ENCODE measurements around the gene DAP.
"Not testable (repeated sequence)": the region's sequence is repeated elsewhere in the genome, so short reads cannot be mapped to it uniquely, and the experiment has no call there.

The DAP gene, protein sequence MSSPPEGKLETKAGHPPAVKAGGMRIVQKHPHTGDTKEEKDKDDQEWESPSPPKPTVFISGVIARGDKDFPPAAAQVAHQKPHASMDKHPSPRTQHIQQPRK

DNA sequence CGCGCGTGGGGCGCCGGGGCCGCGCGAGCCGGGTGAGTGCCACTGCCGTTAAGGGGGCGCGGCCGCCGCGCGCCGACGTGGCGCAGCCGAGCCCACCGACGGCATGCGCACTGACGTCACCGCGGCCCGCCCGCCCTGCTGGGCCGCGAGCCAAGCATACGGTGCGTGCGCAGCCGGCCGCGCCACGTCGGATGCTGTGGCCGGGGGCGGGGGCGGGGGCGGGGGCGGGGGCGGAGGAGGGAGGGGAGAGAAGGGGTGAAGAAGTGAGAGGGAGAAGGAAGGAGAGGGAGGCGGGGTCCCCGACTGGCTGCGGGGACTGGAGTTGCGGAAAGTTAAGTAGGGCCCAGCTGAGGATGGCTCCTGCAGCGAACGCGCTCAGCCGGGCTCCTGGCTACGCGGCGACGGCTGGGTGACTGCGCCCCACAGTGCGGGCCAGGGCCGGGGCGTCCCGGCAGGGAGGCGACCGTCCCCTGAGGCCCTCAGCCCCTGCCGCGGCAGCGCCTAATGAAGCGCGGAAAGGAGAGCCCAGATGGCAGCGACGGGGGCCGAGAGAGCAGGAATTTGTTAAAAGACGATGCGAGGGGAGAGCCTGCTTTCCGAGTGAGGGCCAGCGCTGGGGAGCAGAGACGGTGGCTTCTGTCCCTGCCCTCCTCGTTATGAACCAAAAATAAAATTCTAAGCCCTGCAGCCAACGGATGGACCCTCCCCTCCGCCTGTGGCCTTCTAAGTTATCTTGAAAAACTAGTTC, at the start of gene DAP:
TSS of gene DAP (minus strand) at position 50 of the 748 bp plus-strand sequence. CDS start 166 bp downstream, outside the sequence.
- peak; percentile 83 for DNase-seq

DNA sequence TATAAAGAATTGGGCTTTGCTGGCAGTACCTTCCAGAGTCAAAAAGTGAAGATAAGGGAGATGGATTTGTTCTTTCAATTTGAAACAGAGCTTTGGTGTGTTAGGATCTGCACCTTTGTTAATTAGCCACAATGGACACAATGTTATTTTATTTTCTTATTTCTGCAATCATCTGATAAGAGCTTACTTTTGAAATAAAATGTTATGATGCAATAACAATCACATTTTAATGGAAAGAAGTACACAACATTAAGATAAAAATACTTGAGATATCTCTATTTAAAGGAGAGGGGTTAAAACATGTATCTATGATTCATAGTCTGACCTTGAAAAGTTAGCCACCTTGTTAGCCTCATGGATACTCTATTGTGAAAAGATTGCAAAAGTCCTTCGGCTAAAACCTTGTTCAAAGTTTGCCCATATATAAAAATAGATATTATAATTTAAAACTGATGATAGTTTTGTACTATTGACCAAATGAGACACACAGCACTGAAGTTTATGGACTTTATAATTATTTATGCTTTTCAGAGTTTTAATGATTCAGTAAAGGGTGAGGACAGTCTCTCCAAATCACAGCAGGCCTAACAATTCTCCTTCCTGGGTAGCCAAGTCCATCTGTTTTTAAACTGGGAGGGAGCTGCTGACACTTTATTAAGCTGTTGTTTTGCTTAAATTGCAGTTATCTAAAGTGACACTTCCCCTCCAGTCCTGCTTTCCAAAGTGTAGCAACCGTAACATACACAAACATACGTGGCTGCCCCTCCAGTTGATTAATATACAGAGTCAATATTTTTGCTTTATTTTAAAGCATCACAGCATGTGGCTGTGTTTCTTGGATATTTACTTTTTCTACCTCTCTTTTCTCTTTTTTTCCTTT, 47.6 kb upstream of the DAP start:
- no peak for DNase-seq

DNA sequence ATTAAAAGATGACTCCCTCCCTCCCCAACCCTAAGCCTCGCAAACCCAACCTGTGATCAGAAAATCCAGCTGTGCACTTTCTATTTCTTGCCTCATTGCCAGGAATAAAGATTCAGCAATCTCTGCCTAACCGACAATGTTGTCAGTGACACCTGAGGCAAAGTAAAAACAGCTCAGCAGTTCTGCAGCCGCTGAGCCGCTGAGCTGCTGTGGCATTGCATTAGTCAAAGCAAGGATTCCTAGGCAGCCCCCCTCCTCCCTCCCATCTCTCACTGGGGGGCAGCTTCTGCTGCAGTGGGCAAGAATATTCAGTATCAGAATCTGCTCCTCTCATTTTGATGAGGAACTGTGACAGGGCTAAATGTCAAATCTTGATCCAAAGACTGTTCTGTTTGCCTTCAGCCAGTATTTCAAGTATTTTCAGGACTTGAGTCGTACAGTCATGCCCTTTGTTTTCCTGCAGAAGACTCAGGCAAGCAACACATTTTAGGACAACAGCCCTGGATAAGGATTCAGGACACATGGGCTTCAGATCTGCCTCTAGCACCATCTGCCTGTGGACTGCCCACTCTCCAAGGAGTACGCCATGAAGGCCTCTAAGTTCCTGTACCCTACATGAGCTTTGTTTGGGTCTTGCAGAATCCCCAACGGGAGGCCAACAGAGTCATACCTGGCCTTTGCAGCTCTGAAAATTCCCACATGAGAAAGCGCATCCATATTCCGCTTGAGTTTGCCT, 41.1 kb upstream of the DAP start:
- DNase-seq, result no peak

DNA sequence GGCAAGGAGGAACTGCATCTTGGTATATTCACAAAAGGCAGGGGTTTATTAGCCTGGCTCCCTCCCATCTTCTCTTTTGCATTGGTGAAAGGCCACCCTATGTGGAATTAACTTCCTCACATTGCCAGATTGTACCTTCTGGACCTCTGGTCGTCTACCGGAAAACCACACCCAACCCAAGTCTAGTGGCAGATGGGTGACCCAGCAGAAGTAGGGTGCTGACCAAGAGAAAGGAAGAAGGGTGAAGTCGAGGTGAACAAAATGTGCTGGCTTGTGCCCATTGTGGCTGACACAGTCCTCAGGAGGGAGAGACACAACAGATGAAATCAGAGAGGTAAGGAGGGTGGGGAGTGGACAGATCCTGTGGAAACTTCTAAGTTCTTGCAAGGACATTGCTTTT, 39.8 kb upstream of the DAP start:
- DNase-seq, result no peak

DNA sequence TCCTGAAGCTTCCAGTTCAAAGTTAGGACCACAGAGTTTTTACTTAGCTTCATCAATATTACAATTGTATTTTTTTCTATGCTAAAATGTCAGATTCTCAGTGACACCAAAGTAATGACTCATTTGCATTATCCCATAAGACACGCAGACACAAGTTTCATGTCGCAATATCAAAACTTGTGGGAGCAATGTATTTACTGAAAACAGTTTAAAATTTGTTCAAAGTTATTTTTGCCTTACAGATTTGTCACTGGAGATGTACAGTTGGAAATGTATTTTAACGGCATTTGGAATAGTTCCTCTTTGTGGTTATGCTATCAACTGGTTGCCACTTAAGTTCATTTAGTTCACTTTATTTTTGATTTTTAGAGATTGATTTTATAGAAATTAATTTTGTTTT, 36.2 kb upstream of the DAP start:
- DNase-seq, result no peak

DNA sequence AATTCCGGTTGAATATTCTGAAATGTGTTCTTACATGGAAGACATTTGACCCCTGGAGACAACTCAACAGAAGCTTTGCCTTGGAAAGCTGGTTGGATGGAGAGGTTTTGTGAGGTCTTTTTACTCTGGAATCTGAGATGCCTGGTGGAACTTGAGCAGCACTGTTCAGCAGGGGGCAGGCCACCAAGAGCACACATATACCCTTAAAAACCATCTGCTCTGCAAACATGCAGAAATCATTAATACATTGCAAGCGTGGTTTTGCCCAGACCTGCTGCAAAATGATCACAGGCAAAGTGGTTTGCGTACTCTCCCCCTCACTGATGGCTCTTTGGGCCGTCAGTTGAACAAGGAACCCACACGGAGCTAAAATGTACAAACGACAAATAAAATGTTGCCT, 32.8 kb upstream of the DAP start:
- no peak for DNase-seq

DNA sequence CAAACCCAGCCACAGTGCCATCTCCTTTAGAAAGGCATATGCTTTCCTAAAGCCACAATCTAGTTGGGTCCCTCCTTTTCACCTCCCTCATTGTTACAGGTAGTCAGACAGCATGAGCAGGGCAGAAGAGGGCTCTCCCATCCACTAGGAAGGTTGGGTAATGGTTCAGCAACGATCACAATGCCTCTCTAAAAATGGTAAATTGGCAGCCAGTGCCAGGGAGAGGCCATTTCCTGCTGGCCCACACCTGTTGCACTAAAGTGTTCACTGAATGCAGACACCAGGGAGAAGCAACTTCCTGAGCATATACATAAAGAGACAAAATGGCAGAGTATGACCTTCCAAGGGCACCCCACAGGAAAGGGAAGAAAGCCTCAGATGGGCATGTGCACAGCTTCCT, 31.3 kb upstream of the DAP start:
- DNase-seq, result no peak

DNA sequence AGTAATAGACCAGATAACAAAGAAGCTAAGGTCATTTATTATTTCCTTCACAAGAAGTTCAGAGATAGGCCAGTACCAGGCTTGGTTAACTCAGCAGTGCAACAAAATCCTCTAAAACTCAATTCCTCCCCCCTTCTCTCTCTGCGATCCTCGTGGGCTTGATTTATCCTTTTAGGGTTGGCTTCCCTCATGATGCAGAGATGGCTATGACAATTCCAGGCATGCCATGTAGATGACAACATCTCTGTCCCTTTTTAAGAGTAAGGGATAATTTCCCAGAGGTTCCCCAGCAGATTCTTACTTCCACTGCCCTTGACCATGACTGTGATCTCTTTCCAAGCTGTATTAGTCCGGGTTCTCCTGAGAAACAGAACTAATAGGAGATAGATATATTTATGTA, 28.7 kb upstream of the DAP start:
- DNase-seq, result no peak

DNA sequence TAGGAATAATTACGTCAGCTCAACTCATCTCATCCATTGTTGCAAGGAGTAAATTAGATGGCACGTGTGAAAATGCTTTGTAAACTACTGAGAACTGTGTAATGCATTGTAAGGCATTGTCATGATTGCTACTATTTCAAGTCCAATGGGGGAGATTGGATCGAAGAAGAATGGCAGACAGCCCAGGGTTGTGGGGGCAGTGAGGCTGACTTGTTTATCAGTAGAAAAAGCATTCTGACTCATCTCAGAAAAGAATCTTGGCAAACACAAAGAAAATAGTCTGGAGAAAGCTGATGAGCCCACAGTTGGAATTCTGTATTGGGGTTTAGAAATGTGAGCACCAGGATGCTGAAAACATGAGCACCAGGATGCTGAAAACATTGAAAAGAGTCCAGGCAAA, 28.0 kb upstream of the DAP start:
- DNase-seq, result no peak

DNA sequence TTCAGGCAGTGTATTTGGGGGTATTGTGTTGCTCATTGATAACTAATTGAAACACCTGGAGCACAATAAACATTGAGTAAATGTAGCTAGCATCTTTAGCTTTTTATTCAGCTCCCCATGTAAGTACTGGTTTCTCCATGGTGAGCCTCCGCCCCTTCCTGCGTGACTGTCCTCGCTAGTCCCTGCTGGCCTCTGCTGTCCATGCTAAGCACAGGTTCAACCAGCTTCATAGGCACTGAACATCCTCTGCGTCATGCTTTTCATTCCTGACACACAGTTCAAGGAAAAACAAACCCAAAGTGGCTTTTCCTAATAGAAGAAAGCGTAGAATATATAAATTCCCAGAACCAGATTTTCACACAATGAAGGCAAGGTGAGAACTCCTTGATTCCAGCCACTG, 27.3 kb upstream of the DAP start:
- no peak for DNase-seq

DNA sequence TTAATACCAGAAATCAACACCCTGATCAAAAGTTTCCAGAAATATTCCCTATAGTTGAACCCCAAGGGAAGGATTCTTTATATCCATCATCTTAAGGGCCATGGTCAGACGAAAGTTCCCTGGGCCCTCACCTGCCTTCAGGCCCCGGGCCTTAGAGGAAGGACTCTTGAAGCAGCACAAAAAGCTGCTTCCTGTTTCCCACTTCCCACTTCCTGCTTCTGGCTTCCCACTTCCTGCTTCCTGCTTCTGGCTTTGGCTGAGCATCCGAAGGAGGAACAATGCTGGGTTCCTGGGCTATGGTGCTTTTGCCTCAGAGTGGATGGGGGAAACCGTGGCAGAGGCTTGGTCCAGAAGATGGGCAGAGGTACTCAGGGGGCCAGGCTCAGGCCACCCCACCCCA, 25.8 kb upstream of the DAP start:
- no peak for DNase-seq

DNA sequence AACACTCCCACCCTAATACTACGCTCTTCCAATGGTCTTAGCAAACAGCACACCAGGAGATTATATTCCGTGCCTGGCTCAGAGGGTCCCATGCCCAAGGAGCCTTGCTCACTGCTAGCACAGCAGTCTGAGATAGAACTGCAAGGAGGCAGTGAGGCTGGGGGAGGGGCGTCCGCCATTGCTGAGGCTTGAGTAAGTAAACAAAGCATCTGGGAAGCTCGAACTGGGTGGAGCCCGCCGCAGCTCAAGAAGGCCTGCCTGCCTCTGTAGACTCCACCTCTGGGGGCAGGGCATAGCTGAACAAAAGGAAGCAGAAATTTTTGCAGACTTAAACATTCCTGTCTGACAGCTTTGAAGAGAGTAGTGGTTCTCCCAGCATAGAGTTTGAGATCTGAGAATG, 19.2 kb upstream of the DAP start:
- DNase-seq, result not testable (repeated sequence)

DNA sequence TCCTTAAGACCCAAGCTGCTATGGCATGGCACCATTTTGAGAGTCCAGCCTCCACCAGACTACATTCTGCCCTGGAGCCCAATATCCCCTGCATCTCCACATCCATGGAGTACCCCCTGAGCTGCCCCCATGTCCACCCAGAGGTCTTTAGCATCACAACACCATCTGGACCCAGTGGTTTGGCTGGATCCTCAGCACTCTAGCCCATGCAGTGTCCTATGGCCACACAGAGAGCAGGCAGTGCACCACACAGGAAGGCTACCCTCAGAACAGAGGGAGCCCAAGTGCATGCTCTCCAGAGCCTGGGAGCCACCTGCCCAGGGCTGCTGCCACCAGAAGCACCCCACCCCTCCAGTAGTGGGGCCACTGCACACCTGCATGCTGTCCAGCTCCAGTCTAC, 18.6 kb upstream of the DAP start:
- DNase-seq, result no peak

DNA sequence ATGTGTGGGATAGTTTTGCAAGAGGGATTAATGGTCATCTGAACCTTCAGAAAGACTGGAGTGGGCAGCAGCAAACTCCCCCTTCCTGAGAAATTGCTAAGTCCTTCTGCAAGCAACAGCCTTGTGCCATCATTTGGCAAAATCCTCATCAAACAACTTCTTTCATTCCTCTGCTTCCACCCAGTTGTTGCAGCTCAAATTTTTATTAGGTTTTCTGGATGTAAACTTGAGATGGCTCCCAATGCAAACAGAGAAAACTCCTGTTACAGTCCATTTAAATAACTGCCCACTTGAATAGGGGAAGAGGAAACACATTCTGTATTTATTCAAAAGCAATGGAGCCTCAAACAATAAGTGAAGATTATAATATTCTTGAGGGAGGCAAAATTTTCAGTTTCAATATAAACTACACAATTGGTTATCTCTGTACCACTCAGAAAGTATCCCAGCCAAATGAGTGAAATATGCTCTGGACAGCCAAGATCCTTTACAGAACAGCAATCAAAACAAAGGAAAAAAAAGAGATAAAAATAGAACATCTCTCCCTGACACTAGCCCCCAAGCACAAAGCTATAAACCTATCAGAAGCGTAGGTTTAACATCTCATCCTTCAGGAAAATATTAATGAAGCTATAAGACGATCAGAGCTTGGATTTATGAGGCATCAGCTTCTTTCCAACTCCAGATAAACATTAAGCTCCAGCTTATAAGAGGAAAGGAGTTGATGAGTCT, 17.3 kb upstream of the DAP start:
- DNase-seq, result no peak

DNA sequence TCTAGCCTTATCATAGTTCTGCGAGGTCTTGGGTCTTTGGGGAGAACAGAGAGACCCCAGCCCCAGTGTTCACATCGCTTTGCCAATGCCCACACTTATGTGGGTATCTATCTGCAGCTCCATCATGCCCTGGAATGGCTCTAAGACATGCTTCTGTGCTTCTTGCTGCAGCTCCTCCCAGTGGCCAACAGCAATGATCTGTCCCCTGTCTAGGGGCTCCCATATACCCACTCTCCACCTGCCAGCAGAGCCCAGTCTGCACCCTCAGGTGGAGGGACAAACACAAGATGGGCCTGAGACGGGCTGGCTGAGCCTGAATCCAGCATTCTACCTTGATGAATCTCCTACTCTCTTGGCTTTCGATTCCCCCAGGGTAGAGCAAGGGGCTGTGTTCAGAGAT, 14.6 kb upstream of the DAP start:
- DNase-seq, result no peak

DNA sequence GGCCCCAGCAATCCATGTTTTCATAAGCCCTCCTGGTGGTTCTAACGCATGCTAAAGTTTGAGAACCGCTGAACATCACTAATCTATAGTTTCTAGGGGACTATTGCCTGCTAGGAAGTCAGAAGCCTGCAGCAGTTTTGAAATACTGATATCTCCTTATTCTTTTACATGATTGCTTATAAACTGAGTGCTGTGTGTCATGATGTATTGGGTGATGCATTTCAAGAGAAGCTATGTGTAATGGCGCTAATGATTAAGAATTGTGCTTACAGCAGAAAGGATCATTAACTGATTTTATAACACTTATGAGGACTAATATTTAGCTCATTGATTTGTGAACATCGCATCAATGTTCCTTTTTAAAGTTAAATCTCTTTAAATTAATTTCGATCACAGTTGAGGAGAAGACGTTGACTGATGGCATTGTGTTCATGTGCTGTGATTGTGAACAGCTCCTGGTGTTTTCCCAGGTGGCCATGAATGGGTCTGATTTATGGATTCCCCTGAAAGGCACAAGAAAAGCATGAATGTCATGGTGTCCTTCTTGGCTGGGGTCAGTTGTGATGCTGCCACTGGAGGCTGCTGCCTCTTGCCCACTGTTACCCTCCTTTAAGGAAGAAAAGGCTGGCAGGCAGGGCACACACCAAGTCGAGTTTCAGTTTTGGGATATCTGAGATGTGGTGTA, 12.0 kb upstream of the DAP start:
- no peak for DNase-seq

DNA sequence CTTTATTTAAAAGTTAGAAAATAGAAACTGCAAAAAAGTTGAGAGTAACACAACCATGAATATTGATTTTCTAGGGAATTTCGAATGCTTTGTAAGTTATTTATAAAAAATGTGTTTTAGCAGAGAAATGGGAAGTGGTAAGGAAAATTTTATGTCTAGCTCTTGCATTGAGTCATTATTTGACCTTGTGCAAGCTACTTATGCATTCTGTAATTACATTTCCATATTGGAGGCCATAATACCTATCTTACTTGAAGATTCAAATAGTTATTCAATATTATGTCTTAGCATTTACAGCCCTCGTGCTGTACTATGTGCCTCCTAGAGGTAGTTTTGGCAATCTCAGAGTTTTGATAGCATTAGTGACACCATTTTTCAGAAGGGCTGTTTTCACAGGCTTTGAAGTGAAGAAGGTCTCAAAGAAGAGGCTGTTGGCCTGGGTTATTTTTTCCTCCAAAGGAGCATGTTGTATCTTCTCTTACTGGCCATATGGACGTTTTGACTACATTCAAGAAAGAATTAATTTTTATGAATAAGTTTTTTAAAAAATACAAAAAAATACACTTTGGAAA, 7.4 kb upstream of the DAP start:
- DNase-seq, result no peak

DNA sequence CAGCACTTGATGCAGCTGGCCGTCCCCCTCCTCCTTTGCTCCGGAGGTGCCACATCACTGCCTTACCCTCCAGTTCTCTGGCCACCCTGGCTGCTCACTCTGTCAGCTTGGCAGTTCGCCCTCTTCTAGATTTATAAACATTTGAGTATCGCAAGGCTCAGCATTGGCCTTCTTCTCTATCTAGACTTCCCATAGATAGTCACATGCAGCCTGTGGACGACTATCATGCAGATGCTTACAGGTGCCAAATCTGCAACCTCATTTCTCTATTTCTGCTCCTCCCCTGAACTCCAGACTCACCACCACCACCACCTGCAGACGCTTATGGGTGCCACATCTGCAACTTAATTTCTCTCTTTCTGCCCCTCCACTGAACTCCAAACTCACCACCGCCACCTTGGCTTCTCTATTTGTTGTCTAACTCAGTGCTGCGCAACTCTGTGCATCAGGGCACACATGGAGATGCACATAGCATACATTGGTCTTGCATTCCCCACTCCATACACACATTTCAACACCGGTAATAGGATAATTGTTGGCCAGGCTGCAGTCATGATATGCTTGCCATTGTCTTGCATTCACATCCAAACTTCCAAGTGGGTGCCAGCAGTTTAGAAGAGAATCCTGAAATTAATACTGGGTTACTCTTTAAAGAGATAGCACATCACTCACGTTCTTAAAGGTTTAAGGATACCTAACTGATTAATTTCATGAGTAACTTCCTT, 1.9 kb upstream of the DAP start:
- no peak for DNase-seq

DNA sequence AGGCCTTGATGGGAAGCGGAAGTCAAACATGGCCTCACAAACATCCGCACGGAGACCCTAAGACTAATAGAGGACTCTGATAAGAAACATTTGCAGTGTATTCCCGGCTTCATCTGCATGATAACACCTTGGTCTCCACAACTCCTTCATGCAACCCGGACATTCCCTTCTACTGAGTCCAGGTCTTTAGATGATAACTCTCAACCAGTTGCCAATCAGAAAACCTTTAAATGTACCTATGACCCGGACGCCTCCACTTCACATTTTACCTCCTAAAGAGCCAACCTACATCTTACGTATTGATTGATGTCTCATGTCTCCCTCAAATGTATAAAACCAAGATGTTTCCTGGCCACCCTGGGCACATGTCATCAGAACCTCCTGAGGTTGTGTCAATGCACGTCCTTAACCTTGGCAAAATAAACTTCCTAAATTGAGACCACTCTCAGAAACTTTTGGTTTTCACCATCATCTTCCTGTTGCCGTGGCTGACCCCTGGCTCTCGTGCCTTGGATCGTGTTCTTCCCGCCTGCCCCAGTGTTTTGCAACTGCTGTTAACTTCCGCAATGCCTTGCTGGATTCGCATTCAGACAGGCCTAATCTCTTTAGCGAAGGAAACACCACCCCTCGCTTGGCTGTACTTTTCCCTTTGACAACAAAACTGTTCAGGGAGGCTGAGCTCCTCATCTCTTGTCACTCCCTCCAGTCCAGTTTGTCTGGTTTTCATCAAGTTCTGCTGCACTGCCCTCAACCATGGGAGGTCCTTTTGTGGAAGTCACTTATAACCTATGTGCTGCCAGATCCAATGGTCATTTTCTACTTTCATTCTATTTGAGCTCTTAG, 1.1 kb upstream of the DAP start:
- DNase-seq, result no peak

DNA sequence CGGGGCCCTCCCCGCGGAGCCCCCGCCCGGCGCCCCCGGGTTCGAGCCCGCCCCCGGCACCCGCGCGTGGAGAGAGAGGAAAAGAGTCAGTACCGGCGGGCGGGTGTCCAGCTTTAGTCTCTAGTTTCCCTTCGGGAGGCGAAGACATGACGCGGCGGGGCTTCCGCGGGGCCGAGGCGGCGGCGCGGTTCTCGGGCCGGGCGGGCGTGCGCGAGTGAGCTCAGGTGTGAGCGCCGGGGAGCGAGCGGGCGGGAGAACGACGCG, 181 bp downstream of the DAP start:
- no peak for DNase-seq
